HL-60 (cell line): ENCODE data around the gene PRAC1.

Experiments
- POLR2AphosphoS5 ChIP-seq: IDR thresholded peaks from 2 replicates; pipeline ENCODE4 v1.6.1; 2012; ENCODE audit warnings: low read depth
- TF ChIP-seq, protein P1 (sequence below): IDR thresholded peaks from 2 replicates; pipeline ENCODE4 v1.6.1; 2012; ENCODE audit warnings: low read depth; ENCODE audit not compliant: insufficient replicate concordance
- TF ChIP-seq, protein P2 (sequence below): IDR thresholded peaks from one replicate; pipeline ENCODE4 v1.5.1; 2011; ENCODE audit warnings: low read length, control low read depth, inconsistent platforms; ENCODE audit not compliant: insufficient read depth

DNA sequence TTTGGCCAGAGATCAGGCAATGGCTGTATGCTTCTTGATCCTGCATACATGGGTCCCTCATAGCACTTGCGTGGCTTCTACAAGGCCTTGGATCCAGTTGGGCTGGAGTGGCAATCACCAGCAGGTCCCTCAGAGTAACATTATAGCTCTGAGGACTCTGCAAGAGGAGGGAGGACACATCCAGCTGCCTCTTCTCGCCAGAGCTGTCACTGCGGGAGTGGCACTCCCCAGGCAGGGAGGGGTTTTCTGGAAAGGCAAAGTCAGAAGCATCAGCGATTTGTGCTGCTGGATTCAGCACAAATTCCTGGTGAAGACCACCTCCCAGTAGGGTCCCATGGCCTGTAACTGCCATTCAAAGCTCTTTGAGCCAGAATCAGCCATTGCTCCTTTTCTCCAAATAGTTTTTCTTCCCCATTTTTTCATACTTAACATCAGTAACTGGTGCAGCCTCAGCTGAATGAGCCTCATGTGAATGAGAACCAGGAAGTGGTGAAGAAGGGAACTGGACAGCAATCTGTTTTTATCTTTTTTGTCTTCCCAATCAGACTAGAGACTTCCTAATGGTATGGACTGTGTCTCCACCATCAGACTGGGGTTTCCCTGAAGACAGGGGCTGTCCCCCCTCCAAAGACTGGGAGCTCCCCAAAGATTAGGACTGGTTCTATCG lies 46.8 kb upstream of the PRAC1 start:
- TF ChIP-seq, protein P1, sequence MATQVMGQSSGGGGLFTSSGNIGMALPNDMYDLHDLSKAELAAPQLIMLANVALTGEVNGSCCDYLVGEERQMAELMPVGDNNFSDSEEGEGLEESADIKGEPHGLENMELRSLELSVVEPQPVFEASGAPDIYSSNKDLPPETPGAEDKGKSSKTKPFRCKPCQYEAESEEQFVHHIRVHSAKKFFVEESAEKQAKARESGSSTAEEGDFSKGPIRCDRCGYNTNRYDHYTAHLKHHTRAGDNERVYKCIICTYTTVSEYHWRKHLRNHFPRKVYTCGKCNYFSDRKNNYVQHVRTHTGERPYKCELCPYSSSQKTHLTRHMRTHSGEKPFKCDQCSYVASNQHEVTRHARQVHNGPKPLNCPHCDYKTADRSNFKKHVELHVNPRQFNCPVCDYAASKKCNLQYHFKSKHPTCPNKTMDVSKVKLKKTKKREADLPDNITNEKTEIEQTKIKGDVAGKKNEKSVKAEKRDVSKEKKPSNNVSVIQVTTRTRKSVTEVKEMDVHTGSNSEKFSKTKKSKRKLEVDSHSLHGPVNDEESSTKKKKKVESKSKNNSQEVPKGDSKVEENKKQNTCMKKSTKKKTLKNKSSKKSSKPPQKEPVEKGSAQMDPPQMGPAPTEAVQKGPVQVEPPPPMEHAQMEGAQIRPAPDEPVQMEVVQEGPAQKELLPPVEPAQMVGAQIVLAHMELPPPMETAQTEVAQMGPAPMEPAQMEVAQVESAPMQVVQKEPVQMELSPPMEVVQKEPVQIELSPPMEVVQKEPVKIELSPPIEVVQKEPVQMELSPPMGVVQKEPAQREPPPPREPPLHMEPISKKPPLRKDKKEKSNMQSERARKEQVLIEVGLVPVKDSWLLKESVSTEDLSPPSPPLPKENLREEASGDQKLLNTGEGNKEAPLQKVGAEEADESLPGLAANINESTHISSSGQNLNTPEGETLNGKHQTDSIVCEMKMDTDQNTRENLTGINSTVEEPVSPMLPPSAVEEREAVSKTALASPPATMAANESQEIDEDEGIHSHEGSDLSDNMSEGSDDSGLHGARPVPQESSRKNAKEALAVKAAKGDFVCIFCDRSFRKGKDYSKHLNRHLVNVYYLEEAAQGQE = no peak
- TF ChIP-seq, protein P2, sequence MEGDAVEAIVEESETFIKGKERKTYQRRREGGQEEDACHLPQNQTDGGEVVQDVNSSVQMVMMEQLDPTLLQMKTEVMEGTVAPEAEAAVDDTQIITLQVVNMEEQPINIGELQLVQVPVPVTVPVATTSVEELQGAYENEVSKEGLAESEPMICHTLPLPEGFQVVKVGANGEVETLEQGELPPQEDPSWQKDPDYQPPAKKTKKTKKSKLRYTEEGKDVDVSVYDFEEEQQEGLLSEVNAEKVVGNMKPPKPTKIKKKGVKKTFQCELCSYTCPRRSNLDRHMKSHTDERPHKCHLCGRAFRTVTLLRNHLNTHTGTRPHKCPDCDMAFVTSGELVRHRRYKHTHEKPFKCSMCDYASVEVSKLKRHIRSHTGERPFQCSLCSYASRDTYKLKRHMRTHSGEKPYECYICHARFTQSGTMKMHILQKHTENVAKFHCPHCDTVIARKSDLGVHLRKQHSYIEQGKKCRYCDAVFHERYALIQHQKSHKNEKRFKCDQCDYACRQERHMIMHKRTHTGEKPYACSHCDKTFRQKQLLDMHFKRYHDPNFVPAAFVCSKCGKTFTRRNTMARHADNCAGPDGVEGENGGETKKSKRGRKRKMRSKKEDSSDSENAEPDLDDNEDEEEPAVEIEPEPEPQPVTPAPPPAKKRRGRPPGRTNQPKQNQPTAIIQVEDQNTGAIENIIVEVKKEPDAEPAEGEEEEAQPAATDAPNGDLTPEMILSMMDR = no peak
- TF ChIP-seq POLR2AphosphoS5 = no peak
